Panc1 (cell line): ENCODE measurements around the gene TUBB4B. TPM values are rescaled to one million over a fixed set of nuclear protein-coding genes. Genes with fewer than 3 reads are reported as not detected.

Source experiments
- ATAC-seq: fragments of 200-7000 bp; cut with Tn5 transposase; 2 replicates; pipeline ENCODE4 v1.9.1; 2020; ENCODE audit warnings: mild to moderate bottlenecking, moderate library complexity
- BruUV-seq: library from RNA; stranded (reverse); fragments of 400-500 nt; replicated peaks from 2 replicates; lab custom pipeline; 2021; lab: Mats Ljungman, UMichigan
- CTCF ChIA-PET: fragments of 300-600 bp; sonication (Branson Sonifier 250); formaldehyde crosslinking; loops from one replicate; lab custom pipeline; 2022; ENCODE audit warnings: antibody characterized with exemption; lab: Charles Lee
- POLR2A ChIA-PET: fragments of 300-600 bp; sonication (Branson Sonifier 250); formaldehyde crosslinking; loops from one replicate; lab custom pipeline; 2022; ENCODE audit warnings: antibody characterized with exemption; lab: Charles Lee
- DNase-seq: peaks from one replicate; pipeline ENCODE4 v3.0.0-alpha.2; 2010; ENCODE audit warnings: low read depth, low spot score
- H3K27ac ChIP-seq: 2 replicates; pipeline ENCODE4 v1.5.1; 2011; ENCODE audit warnings: mild to moderate bottlenecking, low read length, inconsistent platforms
- H3K27me3 ChIP-seq: fragments of 200-500 bp; sonication (Bioruptor generic); 2 replicates; pipeline ENCODE4 v1.6.0; 2014; ENCODE audit warnings: low read length, inconsistent platforms; ENCODE audit not compliant: control insufficient read depth, insufficient read depth
- H3K36me3 ChIP-seq: fragments of 200-500 bp; sonication (Bioruptor generic); 2 replicates; pipeline ENCODE4 v1.5.1; 2014; ENCODE audit warnings: inconsistent platforms, mild to moderate bottlenecking, low read length, moderate library complexity; ENCODE audit not compliant: control insufficient read depth, insufficient read depth
- H3K4me1 ChIP-seq: 2 replicates; pipeline ENCODE4 v1.5.1; 2011; ENCODE audit warnings: inconsistent platforms, mild to moderate bottlenecking, low read length, moderate library complexity; ENCODE audit not compliant: control insufficient read depth, insufficient read depth
- H3K4me3 ChIP-seq, 2 experiments: 2 replicates each; pipeline ENCODE4 v1.5.1; 2011 to 2012; ENCODE audit warnings: low read depth in 2 of 2, low read length in 2 of 2, mild to moderate bottlenecking in 2 of 2, inconsistent platforms in 1 of 2, moderate library complexity in 1 of 2
- H3K9me3 ChIP-seq: fragments of 200-500 bp; sonication (Bioruptor generic); 2 replicates; pipeline ENCODE4 v1.5.1; 2014; ENCODE audit warnings: low read depth, mild to moderate bottlenecking, inconsistent platforms, low read length, moderate library complexity; ENCODE audit not compliant: control insufficient read depth, insufficient read depth
- POLR2AphosphoS5 ChIP-seq: IDR thresholded peaks from 2 replicates; pipeline ENCODE4 v1.6.1; 2012; ENCODE audit warnings: mild to moderate bottlenecking, low read depth, low read length, moderate library complexity
- SIN3A ChIP-seq: IDR thresholded peaks from 2 replicates; pipeline ENCODE4 v1.6.1; 2012; ENCODE audit warnings: low read depth, mild to moderate bottlenecking, low read length, moderate library complexity, borderline replicate concordance; ENCODE audit not compliant: insufficient read depth
- TCF7L2 ChIP-seq: IDR thresholded peaks from 2 replicates; pipeline ENCODE4 v1.6.1; 2011; ENCODE audit warnings: mild to moderate bottlenecking, low read depth, low read length, inconsistent platforms
- in situ Hi-C: cut with HindIII; loops from 2 replicates; pipeline ENCODE4 v1.10.0; 2016; ENCODE audit warnings: low sequenced_read_pairs, low pct_unique_long_range_greater_than_20kb
- intact Hi-C: fragments of 100-400 bp; cut with micrococcal nuclease; formaldehyde crosslinking; loops from one replicate; pipeline ENCODE4 v1.10.0; 2022; ENCODE audit not compliant: unreplicated experiment
- total RNA-seq: library from RNA; stranded (reverse); gene quantifications from one replicate; pipeline ENCODE4 v1.2.1, GENCODE V29; 2021; ENCODE audit not compliant: unreplicated experiment
- TF ChIP-seq, protein P1 (sequence below): fragments of 450-650 bp; IDR thresholded peaks from 2 replicates; pipeline ENCODE4 v1.5.1; 2017; ENCODE audit warnings: mild to moderate bottlenecking
- TF ChIP-seq, protein P2 (sequence below), 2 experiments: IDR thresholded peaks; 2 replicates each; pipeline ENCODE4 v1.6.1; 2011 to 2012; ENCODE audit warnings: low read depth in 2 of 2, control low read depth in 1 of 2, low read length in 1 of 2, mild to moderate bottlenecking in 1 of 2, moderate library complexity in 1 of 2; ENCODE audit not compliant: insufficient read depth in 1 of 2

TUBB4B gene
- total RNA-seq, 1 experiment from 2014 or later: 265 TPM

- DNase-seq: no peak
- ATAC-seq: no peak
- in situ Hi-C loops (no loop called here), intact Hi-C loops (no loop called here)
- H3K27me3 ChIP-seq: no peaks in the 10 kb centered on the region
- no peaks in the 10 kb centered on the region; the same call in 1 of the 2 replicates for H3K36me3 ChIP-seq
- ChIA-PET CTCF (interaction anchor here (1.0 kb wide), 1 partner anchor 15 kb away, joined by 3 read pairs; no protein-coding TSS in a partner anchor), POLR2A (no interaction called here)
- no peak for TF ChIP-seq POLR2AphosphoS5
- TF ChIP-seq, protein P1, sequence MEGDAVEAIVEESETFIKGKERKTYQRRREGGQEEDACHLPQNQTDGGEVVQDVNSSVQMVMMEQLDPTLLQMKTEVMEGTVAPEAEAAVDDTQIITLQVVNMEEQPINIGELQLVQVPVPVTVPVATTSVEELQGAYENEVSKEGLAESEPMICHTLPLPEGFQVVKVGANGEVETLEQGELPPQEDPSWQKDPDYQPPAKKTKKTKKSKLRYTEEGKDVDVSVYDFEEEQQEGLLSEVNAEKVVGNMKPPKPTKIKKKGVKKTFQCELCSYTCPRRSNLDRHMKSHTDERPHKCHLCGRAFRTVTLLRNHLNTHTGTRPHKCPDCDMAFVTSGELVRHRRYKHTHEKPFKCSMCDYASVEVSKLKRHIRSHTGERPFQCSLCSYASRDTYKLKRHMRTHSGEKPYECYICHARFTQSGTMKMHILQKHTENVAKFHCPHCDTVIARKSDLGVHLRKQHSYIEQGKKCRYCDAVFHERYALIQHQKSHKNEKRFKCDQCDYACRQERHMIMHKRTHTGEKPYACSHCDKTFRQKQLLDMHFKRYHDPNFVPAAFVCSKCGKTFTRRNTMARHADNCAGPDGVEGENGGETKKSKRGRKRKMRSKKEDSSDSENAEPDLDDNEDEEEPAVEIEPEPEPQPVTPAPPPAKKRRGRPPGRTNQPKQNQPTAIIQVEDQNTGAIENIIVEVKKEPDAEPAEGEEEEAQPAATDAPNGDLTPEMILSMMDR: no peak
- TF ChIP-seq, protein P2, sequence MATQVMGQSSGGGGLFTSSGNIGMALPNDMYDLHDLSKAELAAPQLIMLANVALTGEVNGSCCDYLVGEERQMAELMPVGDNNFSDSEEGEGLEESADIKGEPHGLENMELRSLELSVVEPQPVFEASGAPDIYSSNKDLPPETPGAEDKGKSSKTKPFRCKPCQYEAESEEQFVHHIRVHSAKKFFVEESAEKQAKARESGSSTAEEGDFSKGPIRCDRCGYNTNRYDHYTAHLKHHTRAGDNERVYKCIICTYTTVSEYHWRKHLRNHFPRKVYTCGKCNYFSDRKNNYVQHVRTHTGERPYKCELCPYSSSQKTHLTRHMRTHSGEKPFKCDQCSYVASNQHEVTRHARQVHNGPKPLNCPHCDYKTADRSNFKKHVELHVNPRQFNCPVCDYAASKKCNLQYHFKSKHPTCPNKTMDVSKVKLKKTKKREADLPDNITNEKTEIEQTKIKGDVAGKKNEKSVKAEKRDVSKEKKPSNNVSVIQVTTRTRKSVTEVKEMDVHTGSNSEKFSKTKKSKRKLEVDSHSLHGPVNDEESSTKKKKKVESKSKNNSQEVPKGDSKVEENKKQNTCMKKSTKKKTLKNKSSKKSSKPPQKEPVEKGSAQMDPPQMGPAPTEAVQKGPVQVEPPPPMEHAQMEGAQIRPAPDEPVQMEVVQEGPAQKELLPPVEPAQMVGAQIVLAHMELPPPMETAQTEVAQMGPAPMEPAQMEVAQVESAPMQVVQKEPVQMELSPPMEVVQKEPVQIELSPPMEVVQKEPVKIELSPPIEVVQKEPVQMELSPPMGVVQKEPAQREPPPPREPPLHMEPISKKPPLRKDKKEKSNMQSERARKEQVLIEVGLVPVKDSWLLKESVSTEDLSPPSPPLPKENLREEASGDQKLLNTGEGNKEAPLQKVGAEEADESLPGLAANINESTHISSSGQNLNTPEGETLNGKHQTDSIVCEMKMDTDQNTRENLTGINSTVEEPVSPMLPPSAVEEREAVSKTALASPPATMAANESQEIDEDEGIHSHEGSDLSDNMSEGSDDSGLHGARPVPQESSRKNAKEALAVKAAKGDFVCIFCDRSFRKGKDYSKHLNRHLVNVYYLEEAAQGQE (IDR thresholded peaks at IDR 0.05; ENCODE audit: insufficient read depth in 1 of 2, low read depth in 2 of 2, low read length in 1 of 2): no peak
- no peak for TF ChIP-seq TCF7L2
- no peak for TF ChIP-seq SIN3A
- no TSS peak for BruUV-seq
- H3K27ac ChIP-seq: no peak within 1 kb of the TSS
- no peaks in the 10 kb centered on the region for H3K9me3 ChIP-seq
- H3K4me1 ChIP-seq: peaks cover 11% of the 10 kb centered on the region
- no peak within 1 kb of the TSS for H3K4me3 ChIP-seq
These were observed 10.0 kb downstream of the TUBB4B start, which contains the start of gene STPG3 for GRCh38 chr9:137251194-137251461. STPG3 (plus strand) TSS chr9:137251286; CDS start chr9:137251287, 1 bp downstream.

- Histone ChIP-seq H3K9me3 (no peaks in the 10 kb centered on the region), H3K27me3 (no peaks in the 10 kb centered on the region), H3K27ac (no peak overlapping the region), H3K4me3 (no peak overlapping the region), H3K4me1 (peaks cover 16% of the 10 kb centered on the region), H3K36me3 (no peaks in the 10 kb centered on the region; the same call in 1 of the 2 replicates)
- ChIA-PET CTCF (interaction anchor here (1.0 kb wide), 1 partner anchor 15 kb away, joined by 3 read pairs; no protein-coding TSS in a partner anchor), POLR2A (no interaction called here)
- DNase-seq (no peak), ATAC-seq (no peak)
- TF ChIP-seq SIN3A: no peak
- TF ChIP-seq, protein P2 (IDR thresholded peaks at IDR 0.05; ENCODE audit: insufficient read depth in 1 of 2, low read depth in 2 of 2, low read length in 1 of 2): no peak
- TF ChIP-seq, protein P1: no peak
- no peak for TF ChIP-seq POLR2AphosphoS5
- TF ChIP-seq TCF7L2: no peak
- BruUV-seq: no TSS peak
- intact Hi-C loops (no loop called here), in situ Hi-C loops (no loop called here)
These were observed 10.6 kb downstream of the TUBB4B start for GRCh38 chr9:137251490-137252268.
